Measurements from ENCODE around the gene EIF4B. TPM values are rescaled to one million over a fixed set of nuclear protein-coding genes. Genes with fewer than 3 reads are reported as not detected.
A peak's percentile ranks its signal among the peaks of the same experiment; 100 is the strongest.

Gene EIF4B
- total and polyA plus RNA-seq, 9 donors = 316 to 1,452 (median 882) TPM

GRCh38 chr12:53062011-53062961, 56.0 kb downstream of the EIF4B start:
- no peaks in the 10 kb centered on the region for H3K9me3 ChIP-seq
- H3K27ac ChIP-seq = peak overlapping the region; percentile 42 to 64
- TF ChIP-seq, protein P1, sequence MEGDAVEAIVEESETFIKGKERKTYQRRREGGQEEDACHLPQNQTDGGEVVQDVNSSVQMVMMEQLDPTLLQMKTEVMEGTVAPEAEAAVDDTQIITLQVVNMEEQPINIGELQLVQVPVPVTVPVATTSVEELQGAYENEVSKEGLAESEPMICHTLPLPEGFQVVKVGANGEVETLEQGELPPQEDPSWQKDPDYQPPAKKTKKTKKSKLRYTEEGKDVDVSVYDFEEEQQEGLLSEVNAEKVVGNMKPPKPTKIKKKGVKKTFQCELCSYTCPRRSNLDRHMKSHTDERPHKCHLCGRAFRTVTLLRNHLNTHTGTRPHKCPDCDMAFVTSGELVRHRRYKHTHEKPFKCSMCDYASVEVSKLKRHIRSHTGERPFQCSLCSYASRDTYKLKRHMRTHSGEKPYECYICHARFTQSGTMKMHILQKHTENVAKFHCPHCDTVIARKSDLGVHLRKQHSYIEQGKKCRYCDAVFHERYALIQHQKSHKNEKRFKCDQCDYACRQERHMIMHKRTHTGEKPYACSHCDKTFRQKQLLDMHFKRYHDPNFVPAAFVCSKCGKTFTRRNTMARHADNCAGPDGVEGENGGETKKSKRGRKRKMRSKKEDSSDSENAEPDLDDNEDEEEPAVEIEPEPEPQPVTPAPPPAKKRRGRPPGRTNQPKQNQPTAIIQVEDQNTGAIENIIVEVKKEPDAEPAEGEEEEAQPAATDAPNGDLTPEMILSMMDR (IDR thresholded peaks at IDR 0.05) = no peak
- TF ChIP-seq EP300 (IDR thresholded peaks at IDR 0.05) (no peak), POLR2A (IDR thresholded peaks at IDR 0.05) (no peak)
- DNase-seq = peak in 4 of 5 donors; percentile 32 to 52 (median 44)
- no peaks in the 10 kb centered on the region for H3K36me3 ChIP-seq
- H3K4me1 ChIP-seq (ENCODE audit: insufficient read depth) = peaks cover 20% of the 10 kb centered on the region
- no peak overlapping the region for H3K4me3 ChIP-seq
- no peaks in the 10 kb centered on the region for H3K27me3 ChIP-seq
- 69 to 73% (median 70%) methylated on average over 20 of the region's 20 CpGs for WGBS, 3 donors
- intact Hi-C loops (cut with DNase I) = no loop called here

- intact Hi-C loops (cut with DNase I) = no loop called here
- H3K9me3 ChIP-seq = no peaks in the 10 kb centered on the region
- no peak overlapping the region for H3K4me3 ChIP-seq
- peak overlapping the region; percentile 42 to 64 for H3K27ac ChIP-seq
- TF ChIP-seq, protein P1 (IDR thresholded peaks at IDR 0.05) = no peak
- TF ChIP-seq EP300 (IDR thresholded peaks at IDR 0.05) (no peak), POLR2A (IDR thresholded peaks at IDR 0.05) (no peak)
- WGBS, 3 donors = 63 to 71% (median 69%) methylated on average over 14 of the region's 14 CpGs
- DNase-seq = peak in 4 of 5 donors; percentile 35 to 47 (median 42)
- no peaks in the 10 kb centered on the region for H3K36me3 ChIP-seq
- H3K4me1 ChIP-seq (ENCODE audit: insufficient read depth) = peaks cover 20% of the 10 kb centered on the region
- H3K27me3 ChIP-seq = no peaks in the 10 kb centered on the region
Measured at GRCh38 chr12:53062977-53063707, 56.9 kb downstream of the EIF4B start.

DNA sequence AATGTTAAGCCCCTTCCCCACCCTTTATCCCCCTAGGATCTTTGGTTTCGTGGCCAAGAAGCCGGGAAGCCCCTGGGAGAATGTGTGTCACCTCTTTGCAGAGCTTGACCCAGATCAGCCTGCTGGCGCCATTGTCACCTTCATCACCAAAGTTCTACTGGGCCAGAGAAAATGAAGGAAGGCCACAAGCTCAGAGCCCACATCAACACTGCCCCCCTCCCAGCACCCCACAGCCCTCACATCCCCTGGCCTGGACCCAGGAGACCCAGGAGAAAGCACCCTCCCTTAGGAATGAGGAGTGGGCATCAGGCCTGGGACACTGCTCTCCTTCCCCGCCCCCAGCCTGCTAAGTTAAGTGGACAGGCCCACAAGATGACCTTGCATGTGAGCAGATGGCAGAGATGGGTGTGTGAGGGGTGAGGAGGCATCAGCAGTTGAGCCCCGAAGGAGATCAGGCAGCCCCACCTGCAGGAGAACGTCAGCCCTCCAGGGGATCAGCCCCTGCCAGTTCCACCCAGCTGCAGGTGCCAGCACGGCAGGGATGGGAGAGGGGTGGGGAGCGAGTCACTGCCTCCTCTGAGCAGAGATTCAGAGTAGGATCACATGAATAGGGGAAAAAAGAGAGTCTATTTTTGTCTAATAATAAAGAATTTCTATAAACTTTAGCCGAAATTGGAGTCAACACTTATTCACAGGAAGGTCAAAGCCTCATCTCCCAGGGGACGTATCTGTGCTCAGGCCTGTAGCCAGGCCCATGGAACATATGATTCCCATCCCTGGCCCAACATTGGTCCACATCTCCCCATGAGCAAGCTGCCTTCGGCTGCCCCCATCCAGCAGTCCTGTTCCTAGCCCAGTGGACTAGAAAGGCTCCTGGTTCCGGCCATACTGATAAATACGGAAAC, 57.7 kb downstream of the EIF4B start:
- WGBS, 3 donors = 27 to 31% (median 29%) methylated on average over 13 of the region's 13 CpGs
- H3K27ac ChIP-seq = peak overlapping the region; percentile 42 to 64
- intact Hi-C loops (cut with DNase I) = no loop called here
- DNase-seq = peak; percentile 70 to 84 (median 79)
- H3K9me3 ChIP-seq = no peaks in the 10 kb centered on the region
- H3K36me3 ChIP-seq = no peaks in the 10 kb centered on the region
- H3K4me1 ChIP-seq (ENCODE audit: insufficient read depth) = peaks cover 24% of the 10 kb centered on the region
- no peak for TF ChIP-seq EP300 (IDR thresholded peaks at IDR 0.05)
- peak; percentile 9 for TF ChIP-seq POLR2A (IDR thresholded peaks at IDR 0.05)
- TF ChIP-seq, protein P1 (IDR thresholded peaks at IDR 0.05) = peak in 1 of 3 donors; percentile 12
- H3K27me3 ChIP-seq = no peaks in the 10 kb centered on the region
- no peak overlapping the region for H3K4me3 ChIP-seq
